GM19324 (cell line): ENCODE results near the gene PRDX2.
"Not testable (repeated sequence)": the region's sequence is repeated elsewhere in the genome, so short reads cannot be mapped to it uniquely, and the experiment has no call there.

Source experiments
- ATAC-seq: cut with Tn5 transposase; IDR thresholded peaks from one replicate; pipeline ENCODE4 v1.9.1; 2021; ENCODE audit warnings: mild to moderate bottlenecking, moderate library complexity; ENCODE audit not compliant: unreplicated experiment, low FRiP score

Gene PRDX2

DNA sequence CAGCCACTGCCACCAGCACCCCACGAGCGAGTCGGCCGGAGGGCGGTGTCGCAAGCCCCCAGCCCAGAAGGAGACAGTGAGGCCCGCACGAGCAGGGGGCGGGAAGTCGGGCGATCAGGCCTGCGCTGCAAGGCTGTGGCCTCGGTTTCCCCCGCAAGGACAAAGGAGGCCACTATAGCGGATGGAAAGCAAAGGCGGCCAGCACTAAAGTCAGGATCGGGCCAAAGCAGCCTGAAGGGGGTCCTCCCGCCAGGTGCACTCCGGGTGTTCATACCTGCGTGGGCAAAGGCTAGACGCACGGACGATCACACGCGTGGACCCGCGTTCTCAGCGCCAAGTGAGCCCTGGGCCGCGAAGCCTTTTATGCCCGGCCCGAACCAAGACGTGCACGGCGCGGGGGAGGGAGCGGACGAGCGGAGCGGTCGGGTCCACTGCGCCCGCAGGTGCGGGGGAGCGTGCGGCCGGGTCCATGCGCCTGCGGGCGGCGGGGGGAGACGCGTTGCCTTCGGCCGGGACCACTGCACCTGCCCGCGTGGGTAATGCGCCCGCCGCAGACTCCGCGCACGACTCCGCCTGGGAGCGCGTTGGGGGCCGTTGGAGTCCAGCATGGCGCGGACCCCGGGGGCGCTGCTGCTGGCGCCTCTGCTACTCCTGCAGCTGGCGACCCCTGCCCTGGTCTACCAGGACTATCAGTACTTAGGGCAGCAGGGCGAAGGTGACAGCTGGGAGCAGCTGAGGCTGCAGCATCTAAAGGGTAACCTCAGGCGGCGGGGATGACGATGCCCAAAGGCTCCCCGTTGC is at the start of gene PRDX2, which contains the start of gene THSD8:
Gene PRDX2 (minus strand): TSS at position 335 of the 801 bp plus-strand sequence. CDS start 539 bp downstream, outside the sequence.
Gene THSD8 (plus strand): TSS at position 604 of the 801 bp plus-strand sequence. CDS start 3 bp downstream, at position 607.
- ATAC-seq = peak; percentile 42

- ATAC-seq = no peak
Observed at GRCh38 chr19:12847159-12848139, 45.8 kb upstream of the PRDX2 start.

DNA sequence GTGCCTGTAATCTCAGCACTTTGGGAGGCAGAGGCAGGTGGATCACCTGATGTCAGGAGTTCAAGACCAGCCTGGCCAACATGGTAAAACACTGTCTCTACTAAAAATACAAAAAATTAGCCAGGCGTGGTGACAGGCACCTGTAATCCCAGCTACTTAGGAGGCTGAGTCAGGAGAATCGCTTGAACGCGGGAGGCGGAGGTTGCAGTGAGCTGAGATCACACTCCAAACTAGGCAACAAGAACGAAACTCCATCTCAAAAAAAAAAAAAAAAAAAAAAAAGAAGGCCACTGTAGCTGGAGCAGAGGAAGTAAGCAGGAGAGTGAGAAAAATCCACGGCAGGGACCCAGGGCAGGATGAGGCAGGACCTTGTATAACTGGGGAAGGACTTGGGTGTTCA is 45.0 kb upstream of the PRDX2 start:
- not testable (repeated sequence) for ATAC-seq

DNA sequence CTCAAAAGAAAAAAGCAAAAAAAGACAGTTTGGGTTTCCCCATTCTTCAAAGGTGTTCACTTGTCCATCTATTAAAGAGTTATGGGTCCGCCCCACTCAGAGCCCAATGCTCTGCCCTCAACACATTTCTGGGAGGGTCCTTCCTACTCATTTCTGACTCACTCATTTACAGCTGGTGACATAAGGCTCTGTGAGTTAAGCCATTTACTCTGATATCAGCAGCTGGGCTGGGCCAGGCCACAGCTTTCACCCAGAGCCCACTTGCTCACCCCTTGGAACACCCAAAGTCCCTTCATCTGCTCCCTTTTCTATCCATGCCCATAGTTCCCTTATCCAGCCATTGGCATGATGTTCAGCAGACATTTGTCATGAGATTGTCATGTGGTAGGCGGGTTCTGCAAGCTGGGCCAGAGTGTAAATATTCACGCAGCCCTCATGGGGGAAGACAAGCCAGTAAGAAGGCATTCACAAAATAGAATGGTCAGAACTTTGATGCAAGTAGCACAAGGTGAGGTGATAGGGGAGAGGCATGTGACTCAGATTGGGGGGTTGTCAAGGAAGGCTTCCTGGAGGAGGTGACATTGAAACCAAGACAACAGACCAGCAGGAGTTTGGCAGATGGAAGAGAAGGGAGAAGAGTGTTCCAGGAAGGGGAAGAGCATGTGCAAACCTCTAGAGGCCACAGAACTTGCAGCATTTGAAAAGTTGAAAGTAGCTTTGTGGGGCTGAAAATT is 42.6 kb upstream of the PRDX2 start:
- no peak for ATAC-seq

DNA sequence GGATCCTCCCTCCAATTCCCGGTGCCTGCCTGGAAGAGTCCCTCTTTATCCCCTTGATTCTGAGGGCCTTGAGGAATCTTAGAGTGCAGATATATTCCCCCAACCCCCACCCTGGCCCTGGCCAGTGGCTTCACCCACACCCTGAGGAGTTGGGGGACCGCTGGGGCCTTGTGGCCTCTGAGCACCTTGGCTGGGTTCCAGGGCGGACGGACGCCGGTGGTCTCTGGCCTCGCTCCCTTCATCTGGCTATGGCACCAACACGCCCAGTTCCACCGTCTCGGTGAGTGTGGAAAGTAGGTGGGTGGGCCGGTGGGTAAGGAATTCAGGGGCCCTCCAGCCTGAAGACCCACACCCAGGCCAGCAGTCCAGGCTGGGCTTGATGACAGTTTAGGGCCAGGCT is 41.7 kb upstream of the PRDX2 start:
- ATAC-seq = no peak

GRCh38 chr19:12842511-12842910 is 40.9 kb upstream of the PRDX2 start:
- no peak for ATAC-seq

DNA sequence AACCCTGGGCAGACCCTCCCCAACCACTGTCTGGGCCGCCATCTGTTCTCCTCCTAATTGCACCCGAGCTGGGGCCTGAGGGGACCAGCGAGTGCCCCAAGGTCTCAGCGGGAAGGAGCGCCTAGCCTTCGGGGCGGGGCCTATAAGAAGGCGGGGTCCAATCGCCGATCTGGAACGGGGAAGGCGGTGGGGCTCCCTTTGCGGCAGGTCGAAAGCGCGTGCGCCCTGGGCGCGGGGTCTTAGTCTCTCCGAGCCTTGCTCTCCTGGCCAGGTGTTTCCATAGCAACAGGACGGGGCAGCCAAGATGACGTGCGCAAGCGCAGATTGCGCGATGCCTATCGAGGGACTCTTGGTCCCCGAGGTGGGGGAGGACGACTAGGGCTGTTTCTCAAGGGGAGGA is 39.5 kb upstream of the PRDX2 start:
- ATAC-seq = no peak

- no peak for ATAC-seq
Observed at GRCh38 chr19:12840091-12841079, 38.8 kb upstream of the PRDX2 start.

GRCh38 chr19:12838886-12839756 is 37.5 kb upstream of the PRDX2 start:
- ATAC-seq = no peak

- ATAC-seq = no peak
Observed at GRCh38 chr19:12838182-12838885, 36.7 kb upstream of the PRDX2 start, which contains the start of gene MAST1. Gene MAST1 (plus strand): TSS chr19:12838515. CDS start chr19:12838573, 58 bp downstream.

DNA sequence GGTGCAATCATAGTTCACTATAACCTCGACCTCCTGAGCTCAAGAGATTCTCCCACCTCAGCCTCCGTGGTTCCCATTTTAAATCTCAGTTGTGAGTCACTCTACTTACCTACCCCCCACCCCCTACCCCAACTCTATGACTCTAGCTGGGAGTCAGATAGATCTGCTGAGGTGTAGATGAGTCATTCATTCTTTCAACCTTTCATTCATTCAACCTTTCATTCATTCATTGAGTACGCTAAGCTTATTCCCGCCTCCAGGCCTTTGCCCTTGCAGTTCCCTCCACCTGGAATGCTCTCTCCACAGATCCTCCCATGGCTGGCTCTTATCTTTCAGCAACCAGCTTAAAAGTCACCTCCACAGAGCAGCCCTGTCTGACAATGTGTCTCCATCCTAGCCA is 35.6 kb upstream of the PRDX2 start:
- ATAC-seq = no peak

- no peak for ATAC-seq
Observed at GRCh38 chr19:12836529-12836863, 34.9 kb upstream of the PRDX2 start.

DNA sequence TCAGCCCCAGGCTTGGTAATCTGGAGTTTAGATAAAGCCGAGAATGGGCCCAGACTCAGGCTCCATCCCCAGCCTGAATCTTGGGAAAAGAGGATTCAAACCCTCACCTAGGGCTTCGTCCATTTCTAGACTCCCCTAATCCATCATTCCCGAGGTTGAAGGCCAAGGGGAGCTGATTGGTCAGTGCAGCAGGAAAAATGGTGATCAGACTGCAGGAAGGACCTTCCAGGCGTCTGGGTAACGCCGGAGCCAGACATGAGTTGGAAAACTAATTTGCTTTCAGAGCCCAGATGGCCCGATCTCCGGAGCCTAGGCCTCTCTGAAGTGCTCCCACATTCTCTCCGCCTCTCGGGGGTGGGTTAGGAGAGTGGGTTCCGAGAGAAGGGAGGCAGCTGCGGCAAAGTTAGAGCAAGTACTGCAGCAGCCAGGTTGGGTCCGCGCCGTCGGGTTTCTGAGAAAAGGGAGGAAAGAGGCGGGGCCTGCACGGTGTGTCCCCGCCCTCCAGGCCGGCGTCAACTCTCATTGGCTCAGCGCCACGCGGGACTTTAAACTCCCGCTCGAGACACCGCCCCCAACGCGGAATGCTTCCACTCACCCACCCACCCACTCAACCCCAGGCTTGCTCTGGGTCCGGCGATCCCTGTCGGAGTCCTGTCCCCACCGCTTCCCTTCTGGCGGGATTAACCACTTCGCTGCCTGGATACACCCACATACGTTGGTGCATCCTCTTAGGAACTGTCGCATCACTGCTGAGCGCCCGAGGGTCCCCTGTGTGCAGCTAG is 33.6 kb upstream of the PRDX2 start:
- no peak for ATAC-seq

DNA sequence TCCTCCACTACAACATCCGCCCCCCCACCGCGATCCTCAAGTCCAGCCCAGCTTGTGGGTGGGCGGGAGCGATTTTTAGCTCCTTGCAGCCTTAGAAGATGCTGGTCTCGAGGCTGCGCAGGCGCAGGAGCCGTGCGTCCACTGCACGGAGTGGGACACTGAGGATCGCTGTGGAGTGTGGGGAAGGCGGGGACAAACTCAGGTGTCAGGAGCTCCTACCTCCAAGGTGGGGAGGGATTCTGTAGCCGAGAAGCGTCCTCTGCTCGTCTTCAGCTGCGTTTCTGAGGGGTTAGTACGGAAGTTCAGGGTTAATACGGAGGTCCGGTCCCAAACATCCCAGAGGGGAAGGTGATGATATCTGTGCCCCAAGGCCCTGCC is 33.0 kb upstream of the PRDX2 start, which contains the start of gene RTBDN:
Gene RTBDN (minus strand): TSS at position 14 of the 378 bp plus-strand sequence. CDS start 4,600 bp downstream, outside the sequence.
- ATAC-seq = no peak

DNA sequence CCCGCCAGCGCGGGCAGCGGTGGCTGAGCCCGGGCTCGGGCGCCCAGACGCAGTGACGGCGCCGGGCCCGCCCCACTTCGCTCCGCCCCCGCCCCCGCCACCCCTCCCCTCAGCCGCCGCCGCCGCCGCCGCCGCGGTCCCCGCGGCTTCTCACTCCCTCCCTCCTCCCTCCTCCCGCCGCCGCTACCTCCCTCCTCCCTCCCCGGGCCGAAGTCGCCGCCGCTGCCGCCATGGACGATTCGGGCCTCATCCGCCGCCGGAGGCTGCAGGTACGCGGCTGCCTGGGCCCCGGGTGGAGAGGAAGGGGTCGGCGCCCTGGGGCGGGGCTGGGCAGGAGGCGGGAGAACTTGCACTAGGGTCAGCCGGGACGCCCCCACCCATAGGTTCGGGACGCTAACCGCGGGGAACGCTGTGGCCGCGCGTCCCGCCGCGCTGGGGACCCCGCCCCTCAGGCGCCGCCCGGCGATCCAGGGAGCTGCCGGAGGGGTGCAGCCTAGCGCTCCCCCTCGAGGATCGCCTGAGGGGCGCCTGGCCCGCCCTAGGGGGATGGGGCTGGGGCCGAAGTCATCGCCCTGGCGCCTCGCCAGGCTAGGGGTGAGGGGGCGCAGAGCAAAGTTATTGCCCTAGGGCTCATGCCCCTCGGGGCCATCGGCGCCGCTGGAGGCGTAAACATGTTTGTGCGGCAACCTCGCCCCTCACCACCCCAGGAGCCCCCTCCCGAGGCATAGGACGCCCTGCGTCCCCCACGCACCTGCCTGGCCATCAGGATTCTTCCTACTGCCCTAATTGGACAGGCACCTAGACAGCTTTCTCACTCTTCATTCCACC is 32.4 kb upstream of the PRDX2 start:
- no peak for ATAC-seq

- no peak for ATAC-seq
Observed at GRCh38 chr19:12833418-12833737, 31.8 kb upstream of the PRDX2 start.
